GM23338 (cell line): Measurements from ENCODE around the gene MRPS31. TPM values are rescaled to one million over a fixed set of nuclear protein-coding genes. Genes with fewer than 3 reads are reported as not detected.

Experiments
- CREB1 ChIP-seq: fragments of 250-450 bp; sonication (Bioruptor Pico); IDR thresholded peaks from 2 replicates; pipeline ENCODE4 v1.5.0; 2020; ENCODE audit warnings: low read depth, mild to moderate bottlenecking, moderate library complexity
- EZH2 ChIP-seq: fragments of 200-600 bp; sonication (generic); IDR thresholded peaks from one replicate; pipeline ENCODE4 v1.8.0; 2017; ENCODE audit warnings: antibody characterized with exemption, mild to moderate bottlenecking, low read depth; ENCODE audit not compliant: unreplicated experiment
- EZH2phosphoT487 ChIP-seq: fragments of 200-600 bp; sonication (generic); IDR thresholded peaks from one replicate; pipeline ENCODE4 v1.8.1; 2018; ENCODE audit warnings: antibody characterized with exemption; ENCODE audit not compliant: unreplicated experiment
- NANOG ChIP-seq: IDR thresholded peaks from 2 replicates; pipeline ENCODE4 v1.6.1; 2016; ENCODE audit warnings: antibody characterized with exemption, borderline replicate concordance
- POLR2AphosphoS5 ChIP-seq: IDR thresholded peaks from 2 replicates; pipeline ENCODE4 v1.6.1; 2016; ENCODE audit warnings: antibody characterized with exemption, low read depth
- STAT1 ChIP-seq: IDR thresholded peaks from one replicate; pipeline ENCODE4 v1.6.1; 2016; ENCODE audit warnings: antibody characterized with exemption; ENCODE audit not compliant: unreplicated experiment
- ZNF331 ChIP-seq: fragments of 250-450 bp; sonication (Bioruptor Pico); IDR thresholded peaks from 2 replicates; pipeline ENCODE4 v1.5.0; 2020; ENCODE audit warnings: low read depth, mild to moderate bottlenecking, moderate library complexity
- polyA plus RNA-seq: library from polyadenylated mRNA; unstranded; fragments of >200 nt; fragmentation: Nextera tagmentation; extraction: Ambion mirVana; gene quantifications from 2 replicates; pipeline ENCODE4 v1.2.1, GENCODE V29; 2016
- total RNA-seq: library from RNA; depleted of rRNA; stranded (reverse); fragments of >200 nt; shearing (Covaris generic); gene quantifications from 2 replicates; pipeline ENCODE4 v1.2.3, GENCODE V29; 2014
- TF ChIP-seq, protein P1 (sequence below): fragments of 250-450 bp; sonication (Bioruptor Pico); IDR thresholded peaks from 2 replicates; pipeline ENCODE4 v1.5.0; 2020; ENCODE audit warnings: mild to moderate bottlenecking, moderate library complexity
- TF ChIP-seq, protein P2 (sequence below): IDR thresholded peaks from one replicate; pipeline ENCODE4 v1.6.1; 2018; ENCODE audit warnings: antibody characterized with exemption; ENCODE audit not compliant: unreplicated experiment

Gene MRPS31
- total and polyA plus RNA-seq, 2 experiments from 2014 or later: 26.8 to 62.7 TPM

DNA sequence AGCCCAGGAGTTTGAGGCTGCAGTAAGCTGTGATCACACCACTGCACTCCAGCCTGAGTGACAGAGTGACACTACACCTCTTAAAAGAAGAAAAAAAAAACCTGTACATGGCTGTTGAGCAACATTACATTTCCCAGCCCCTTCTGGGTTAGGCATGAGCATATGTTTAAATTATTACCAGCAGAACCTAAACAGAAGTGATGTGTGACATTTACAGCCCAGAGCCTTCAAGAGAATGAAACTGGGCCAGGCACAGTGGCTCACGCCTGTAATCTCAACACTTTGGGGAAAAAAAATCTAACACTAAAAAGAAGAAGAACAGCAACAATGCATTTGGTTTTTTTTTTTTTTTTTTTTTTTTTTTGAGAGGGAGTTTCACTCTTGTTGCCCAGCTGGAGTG, 38.3 kb downstream of the MRPS31 start (continued):
- TF ChIP-seq, protein P1, sequence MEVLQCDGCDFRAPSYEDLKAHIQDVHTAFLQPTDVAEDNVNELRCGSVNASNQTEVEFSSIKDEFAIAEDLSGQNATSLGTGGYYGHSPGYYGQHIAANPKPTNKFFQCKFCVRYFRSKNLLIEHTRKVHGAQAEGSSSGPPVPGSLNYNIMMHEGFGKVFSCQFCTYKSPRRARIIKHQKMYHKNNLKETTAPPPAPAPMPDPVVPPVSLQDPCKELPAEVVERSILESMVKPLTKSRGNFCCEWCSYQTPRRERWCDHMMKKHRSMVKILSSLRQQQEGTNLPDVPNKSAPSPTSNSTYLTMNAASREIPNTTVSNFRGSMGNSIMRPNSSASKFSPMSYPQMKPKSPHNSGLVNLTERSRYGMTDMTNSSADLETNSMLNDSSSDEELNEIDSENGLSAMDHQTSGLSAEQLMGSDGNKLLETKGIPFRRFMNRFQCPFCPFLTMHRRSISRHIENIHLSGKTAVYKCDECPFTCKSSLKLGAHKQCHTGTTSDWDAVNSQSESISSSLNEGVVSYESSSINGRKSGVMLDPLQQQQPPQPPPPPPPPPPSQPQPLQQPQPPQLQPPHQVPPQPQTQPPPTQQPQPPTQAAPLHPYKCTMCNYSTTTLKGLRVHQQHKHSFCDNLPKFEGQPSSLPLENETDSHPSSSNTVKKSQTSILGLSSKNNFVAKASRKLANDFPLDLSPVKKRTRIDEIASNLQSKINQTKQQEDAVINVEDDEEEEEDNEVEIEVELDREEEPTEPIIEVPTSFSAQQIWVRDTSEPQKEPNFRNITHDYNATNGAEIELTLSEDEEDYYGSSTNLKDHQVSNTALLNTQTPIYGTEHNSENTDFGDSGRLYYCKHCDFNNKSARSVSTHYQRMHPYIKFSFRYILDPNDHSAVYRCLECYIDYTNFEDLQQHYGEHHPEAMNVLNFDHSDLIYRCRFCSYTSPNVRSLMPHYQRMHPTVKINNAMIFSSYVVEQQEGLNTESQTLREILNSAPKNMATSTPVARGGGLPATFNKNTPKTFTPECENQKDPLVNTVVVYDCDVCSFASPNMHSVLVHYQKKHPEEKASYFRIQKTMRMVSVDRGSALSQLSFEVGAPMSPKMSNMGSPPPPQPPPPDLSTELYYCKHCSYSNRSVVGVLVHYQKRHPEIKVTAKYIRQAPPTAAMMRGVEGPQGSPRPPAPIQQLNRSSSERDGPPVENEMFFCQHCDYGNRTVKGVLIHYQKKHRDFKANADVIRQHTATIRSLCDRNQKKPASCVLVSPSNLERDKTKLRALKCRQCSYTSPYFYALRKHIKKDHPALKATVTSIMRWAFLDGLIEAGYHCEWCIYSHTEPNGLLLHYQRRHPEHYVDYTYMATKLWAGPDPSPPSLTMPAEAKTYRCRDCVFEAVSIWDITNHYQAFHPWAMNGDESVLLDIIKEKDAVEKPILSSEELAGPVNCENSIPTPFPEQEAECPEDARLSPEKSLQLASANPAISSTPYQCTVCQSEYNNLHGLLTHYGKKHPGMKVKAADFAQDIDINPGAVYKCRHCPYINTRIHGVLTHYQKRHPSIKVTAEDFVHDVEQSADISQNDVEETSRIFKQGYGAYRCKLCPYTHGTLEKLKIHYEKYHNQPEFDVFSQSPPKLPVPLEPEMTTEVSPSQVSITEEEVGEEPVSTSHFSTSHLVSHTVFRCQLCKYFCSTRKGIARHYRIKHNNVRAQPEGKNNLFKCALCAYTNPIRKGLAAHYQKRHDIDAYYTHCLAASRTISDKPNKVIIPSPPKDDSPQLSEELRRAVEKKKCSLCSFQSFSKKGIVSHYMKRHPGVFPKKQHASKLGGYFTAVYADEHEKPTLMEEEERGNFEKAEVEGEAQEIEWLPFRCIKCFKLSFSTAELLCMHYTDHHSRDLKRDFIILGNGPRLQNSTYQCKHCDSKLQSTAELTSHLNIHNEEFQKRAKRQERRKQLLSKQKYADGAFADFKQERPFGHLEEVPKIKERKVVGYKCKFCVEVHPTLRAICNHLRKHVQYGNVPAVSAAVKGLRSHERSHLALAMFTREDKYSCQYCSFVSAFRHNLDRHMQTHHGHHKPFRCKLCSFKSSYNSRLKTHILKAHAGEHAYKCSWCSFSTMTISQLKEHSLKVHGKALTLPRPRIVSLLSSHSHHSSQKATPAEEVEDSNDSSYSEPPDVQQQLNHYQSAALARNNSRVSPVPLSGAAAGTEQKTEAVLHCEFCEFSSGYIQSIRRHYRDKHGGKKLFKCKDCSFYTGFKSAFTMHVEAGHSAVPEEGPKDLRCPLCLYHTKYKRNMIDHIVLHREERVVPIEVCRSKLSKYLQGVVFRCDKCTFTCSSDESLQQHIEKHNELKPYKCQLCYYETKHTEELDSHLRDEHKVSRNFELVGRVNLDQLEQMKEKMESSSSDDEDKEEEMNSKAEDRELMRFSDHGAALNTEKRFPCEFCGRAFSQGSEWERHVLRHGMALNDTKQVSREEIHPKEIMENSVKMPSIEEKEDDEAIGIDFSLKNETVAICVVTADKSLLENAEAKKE: no peak
- TF ChIP-seq ZNF331 (CRISPR knock-in tag) (no peak), NANOG (no peak), EZH2phosphoT487 (no peak), EZH2 (no peak), CREB1 (CRISPR knock-in tag) (no peak), STAT1 (no peak), POLR2AphosphoS5 (no peak)
- TF ChIP-seq, protein P2, sequence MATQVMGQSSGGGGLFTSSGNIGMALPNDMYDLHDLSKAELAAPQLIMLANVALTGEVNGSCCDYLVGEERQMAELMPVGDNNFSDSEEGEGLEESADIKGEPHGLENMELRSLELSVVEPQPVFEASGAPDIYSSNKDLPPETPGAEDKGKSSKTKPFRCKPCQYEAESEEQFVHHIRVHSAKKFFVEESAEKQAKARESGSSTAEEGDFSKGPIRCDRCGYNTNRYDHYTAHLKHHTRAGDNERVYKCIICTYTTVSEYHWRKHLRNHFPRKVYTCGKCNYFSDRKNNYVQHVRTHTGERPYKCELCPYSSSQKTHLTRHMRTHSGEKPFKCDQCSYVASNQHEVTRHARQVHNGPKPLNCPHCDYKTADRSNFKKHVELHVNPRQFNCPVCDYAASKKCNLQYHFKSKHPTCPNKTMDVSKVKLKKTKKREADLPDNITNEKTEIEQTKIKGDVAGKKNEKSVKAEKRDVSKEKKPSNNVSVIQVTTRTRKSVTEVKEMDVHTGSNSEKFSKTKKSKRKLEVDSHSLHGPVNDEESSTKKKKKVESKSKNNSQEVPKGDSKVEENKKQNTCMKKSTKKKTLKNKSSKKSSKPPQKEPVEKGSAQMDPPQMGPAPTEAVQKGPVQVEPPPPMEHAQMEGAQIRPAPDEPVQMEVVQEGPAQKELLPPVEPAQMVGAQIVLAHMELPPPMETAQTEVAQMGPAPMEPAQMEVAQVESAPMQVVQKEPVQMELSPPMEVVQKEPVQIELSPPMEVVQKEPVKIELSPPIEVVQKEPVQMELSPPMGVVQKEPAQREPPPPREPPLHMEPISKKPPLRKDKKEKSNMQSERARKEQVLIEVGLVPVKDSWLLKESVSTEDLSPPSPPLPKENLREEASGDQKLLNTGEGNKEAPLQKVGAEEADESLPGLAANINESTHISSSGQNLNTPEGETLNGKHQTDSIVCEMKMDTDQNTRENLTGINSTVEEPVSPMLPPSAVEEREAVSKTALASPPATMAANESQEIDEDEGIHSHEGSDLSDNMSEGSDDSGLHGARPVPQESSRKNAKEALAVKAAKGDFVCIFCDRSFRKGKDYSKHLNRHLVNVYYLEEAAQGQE: no peak
